HCT116 (cell line): ENCODE data around the gene GARIN5B. TPM values are rescaled to one million over a fixed set of nuclear protein-coding genes. Genes with fewer than 3 reads are reported as not detected.

Experiments used
- ATAC-seq: fragments of 200-7000 bp; cut with Tn5 transposase; 2 replicates; pipeline ENCODE4 v1.9.1; 2020; ENCODE audit warnings: mild to moderate bottlenecking, moderate library complexity
- BruUV-seq: library from RNA; stranded (reverse); fragments of 400-500 nt; replicated peaks from 2 replicates; lab custom pipeline; 2021; lab: Mats Ljungman, UMichigan
- CTCF ChIA-PET: fragments of 300-600 bp; sonication (Branson Sonifier 250); formaldehyde crosslinking; loops from one replicate; lab custom pipeline; 2021; ENCODE audit warnings: antibody characterized with exemption; lab: Charles Lee
- POLR2A ChIA-PET: fragments of 300-600, 350-600 bp; sonication (Branson Sonifier 250); formaldehyde crosslinking; loops from one replicate; lab custom pipeline; 2021; ENCODE audit warnings: antibody characterized with exemption; lab: Charles Lee
- RAD21 ChIA-PET, 2 experiments: fragments of 300-600 bp; sonication (Branson Sonifier 250); formaldehyde crosslinking; loops; one replicate each; lab custom pipeline; 2023; ENCODE audit warnings: low total read pairs in 2 of 2; ENCODE audit not compliant: uncharacterized antibody in 2 of 2, unreplicated experiment in 2 of 2, low non-redundant PET in 1 of 2; lab: Charles Lee
- DNase-seq: peaks from one replicate; pipeline ENCODE4 v3.0.0-alpha.2; 2010; ENCODE audit warnings: low read depth, low spot score
- H2AFZ ChIP-seq: fragments of 200-600 bp; shearing (Covaris generic), sonication (generic); 2 replicates; pipeline ENCODE4 v1.6.1; 2017; ENCODE audit warnings: low read depth, mixed run types, mixed read lengths, antibody characterized with exemption, low read length; ENCODE audit not compliant: poor library complexity, severe bottlenecking
- H3K27ac ChIP-seq: 2 replicates; pipeline ENCODE4 v1.5.1; 2012; ENCODE audit warnings: low read depth, low read length
- H3K27me3 ChIP-seq: fragments of 200-600 bp; sonication (generic); 2 replicates; pipeline ENCODE4 v1.6.1; 2016; ENCODE audit warnings: mixed run types, low read length, mixed read lengths; ENCODE audit not compliant: insufficient read depth
- H3K36me3 ChIP-seq, 2 experiments: fragments of 200-500 bp in 1 of 2; fragments of 200-600 bp in 1 of 2; sonication (Bioruptor generic) in 1 of 2; sonication (generic) in 1 of 2; 2 replicates each; pipeline versions ENCODE4 v1.5.1 to v1.6.1; 2014 to 2016; ENCODE audit warnings: low read length in 2 of 2, inconsistent platforms in 1 of 2, mixed read lengths in 1 of 2, mixed run types in 1 of 2; ENCODE audit not compliant: insufficient read depth in 2 of 2, control insufficient read depth in 1 of 2
- H3K4me1 ChIP-seq, 2 experiments: fragments of 200-600 bp in 1 of 2; sonication (generic) in 1 of 2; 2 replicates each; pipeline versions ENCODE4 v1.5.1 to v1.6.1; 2012 to 2017; ENCODE audit warnings: low read length in 2 of 2, inconsistent platforms in 1 of 2, mild to moderate bottlenecking in 1 of 2, mixed read lengths in 1 of 2, mixed run types in 1 of 2, moderate library complexity in 1 of 2; ENCODE audit not compliant: insufficient read depth in 2 of 2, control insufficient read depth in 1 of 2
- H3K4me2 ChIP-seq: fragments of 200-600 bp; sonication (generic); 2 replicates; pipeline ENCODE4 v1.6.1; 2017; ENCODE audit warnings: mixed run types, low read length, mixed read lengths
- H3K4me3 ChIP-seq, 2 experiments: fragments of 200-600 bp in 1 of 2; sonication (generic) in 1 of 2; replicated peaks in 1 of 2; 2 replicates each; pipeline ENCODE4 v1.5.1; 2011 to 2016; ENCODE audit warnings: low read length in 2 of 2, control low read depth in 1 of 2, low read depth in 1 of 2, mild to moderate bottlenecking in 1 of 2, mixed read lengths in 1 of 2, mixed run types in 1 of 2
- H3K79me2 ChIP-seq: fragments of 200-600 bp; sonication (generic); 2 replicates; pipeline ENCODE4 v1.6.1; 2017; ENCODE audit warnings: mild to moderate bottlenecking, mixed run types, low read length, moderate library complexity, mixed read lengths; ENCODE audit not compliant: insufficient read depth
- H3K9ac ChIP-seq: fragments of 200-600 bp; sonication (generic); 2 replicates; pipeline ENCODE4 v1.6.1; 2016; ENCODE audit warnings: low read length, mixed read lengths
- H3K9me2 ChIP-seq: fragments of 200-600 bp; sonication (generic), shearing (Covaris generic); 2 replicates; pipeline ENCODE4 v1.6.1; 2017; ENCODE audit warnings: mixed run types, mild to moderate bottlenecking, moderate library complexity; ENCODE audit not compliant: insufficient read depth
- H3K9me3 ChIP-seq, 2 experiments: fragments of 200-500 bp in 1 of 2; fragments of 200-600 bp in 1 of 2; sonication (Bioruptor generic) in 1 of 2; sonication (generic) in 1 of 2; 2 replicates each; pipeline ENCODE4 v1.6.1; 2014 to 2017; ENCODE audit warnings: low read length in 2 of 2, mixed read lengths in 2 of 2, inconsistent platforms in 1 of 2, low read depth in 1 of 2, mild to moderate bottlenecking in 1 of 2, mixed run types in 1 of 2, moderate library complexity in 1 of 2; ENCODE audit not compliant: control insufficient read depth in 1 of 2, insufficient read depth in 1 of 2
- H4K20me1 ChIP-seq: fragments of 200-600 bp; sonication (generic), shearing (Covaris generic); 2 replicates; pipeline ENCODE4 v1.6.1; 2017; ENCODE audit warnings: mixed run types, mild to moderate bottlenecking, moderate library complexity; ENCODE audit not compliant: insufficient read depth
- ATF3 ChIP-seq: IDR thresholded peaks from 2 replicates; pipeline ENCODE4 v1.6.1; 2012
- EGR1 ChIP-seq: IDR thresholded peaks from 2 replicates; pipeline ENCODE4 v1.6.1; 2012; ENCODE audit warnings: low read depth
- ELF1 ChIP-seq: IDR thresholded peaks from 2 replicates; pipeline ENCODE4 v1.6.1; 2012; ENCODE audit warnings: low read depth, borderline replicate concordance
- EZH2 ChIP-seq: fragments of 200-600 bp; sonication (generic); IDR thresholded peaks from 2 replicates; pipeline ENCODE4 v1.6.1; 2017; ENCODE audit warnings: antibody characterized with exemption, mixed run types
- MAX ChIP-seq: IDR thresholded peaks from 2 replicates; pipeline ENCODE4 v1.6.1; 2012
- RAD21 ChIP-seq: IDR thresholded peaks from 2 replicates; pipeline ENCODE4 v1.6.1; 2012; ENCODE audit warnings: low read depth, mild to moderate bottlenecking
- SIN3A ChIP-seq: IDR thresholded peaks from 2 replicates; pipeline ENCODE4 v1.6.1; 2012; ENCODE audit warnings: low read depth
- TCF7L2 ChIP-seq: IDR thresholded peaks from 2 replicates; pipeline ENCODE4 v1.7.0; 2011; ENCODE audit warnings: borderline replicate concordance, inconsistent platforms; ENCODE audit not compliant: insufficient read depth, insufficient read length; ENCODE audit errors: extremely low read depth
- YY1 ChIP-seq: IDR thresholded peaks from 2 replicates; pipeline ENCODE4 v1.6.1; 2011; ENCODE audit warnings: low read length, low read depth, moderate library complexity, mild to moderate bottlenecking; ENCODE audit not compliant: insufficient replicate concordance; ENCODE audit errors: extremely low read depth
- ZBTB33 ChIP-seq: IDR thresholded peaks from 2 replicates; pipeline ENCODE4 v1.6.1; 2011; ENCODE audit warnings: mild to moderate bottlenecking, low read length, moderate library complexity; ENCODE audit not compliant: insufficient replicate concordance; ENCODE audit errors: extremely low read depth
- ZFX ChIP-seq: fragments of 450-650 bp; IDR thresholded peaks from 2 replicates; pipeline ENCODE4 v1.6.1; 2017
- intact Hi-C: fragments of 100-400 bp; cut with micrococcal nuclease; formaldehyde crosslinking; loops from 2 replicates; pipeline ENCODE4 v1.10.0; 2022
- total RNA-seq: library from RNA; stranded (reverse); gene quantifications from one replicate; pipeline ENCODE4 v1.2.1, GENCODE V29; 2021; ENCODE audit not compliant: unreplicated experiment

The GARIN5B gene
- total RNA-seq, 1 experiment from 2014 or later: not detected

- intact Hi-C loops: no loop called here
- Histone ChIP-seq H3K9ac (no peak overlapping the region), H3K79me2 (no peaks in the 10 kb centered on the region), H3K27me3 (no peaks in the 10 kb centered on the region), H3K9me2 (no peaks in the 10 kb centered on the region), H2AFZ (no peak overlapping the region), H3K4me3 (no peak overlapping the region), H3K4me1 (no peaks in the 10 kb centered on the region), H4K20me1 (no peaks in the 10 kb centered on the region), H3K9me3 (no peaks in the 10 kb centered on the region), H3K36me3 (no peaks in the 10 kb centered on the region), H3K27ac (no peak overlapping the region), H3K4me2 (no peak overlapping the region)
- RAD21 ChIA-PET: no interaction called here
- CTCF ChIA-PET: interaction anchor here (2.6 kb wide), 1 partner anchor 19 kb away, joined by 12 read pairs; no protein-coding TSS in a partner anchor
- POLR2A ChIA-PET: no interaction called here
- DNase-seq (no peak), ATAC-seq (no peak; the same call in 1 of the 2 replicates)
- no peak for TF ChIP-seq SIN3A
- TF ChIP-seq EZH2: no peak
- no peak for TF ChIP-seq ZBTB33
- TF ChIP-seq ATF3: no peak
- TF ChIP-seq MAX: no peak
- TF ChIP-seq EGR1: no peak
- TF ChIP-seq RAD21: no peak
- no peak for TF ChIP-seq ELF1
- TF ChIP-seq TCF7L2: no peak
- TF ChIP-seq ZFX: no peak
- TF ChIP-seq YY1: no peak
- BruUV-seq: no TSS peak
Measured at GRCh38 chr19:55320844-55321419, 42.1 kb downstream of the GARIN5B start.
